ENCODE data around the gene C16orf95.

DNA sequence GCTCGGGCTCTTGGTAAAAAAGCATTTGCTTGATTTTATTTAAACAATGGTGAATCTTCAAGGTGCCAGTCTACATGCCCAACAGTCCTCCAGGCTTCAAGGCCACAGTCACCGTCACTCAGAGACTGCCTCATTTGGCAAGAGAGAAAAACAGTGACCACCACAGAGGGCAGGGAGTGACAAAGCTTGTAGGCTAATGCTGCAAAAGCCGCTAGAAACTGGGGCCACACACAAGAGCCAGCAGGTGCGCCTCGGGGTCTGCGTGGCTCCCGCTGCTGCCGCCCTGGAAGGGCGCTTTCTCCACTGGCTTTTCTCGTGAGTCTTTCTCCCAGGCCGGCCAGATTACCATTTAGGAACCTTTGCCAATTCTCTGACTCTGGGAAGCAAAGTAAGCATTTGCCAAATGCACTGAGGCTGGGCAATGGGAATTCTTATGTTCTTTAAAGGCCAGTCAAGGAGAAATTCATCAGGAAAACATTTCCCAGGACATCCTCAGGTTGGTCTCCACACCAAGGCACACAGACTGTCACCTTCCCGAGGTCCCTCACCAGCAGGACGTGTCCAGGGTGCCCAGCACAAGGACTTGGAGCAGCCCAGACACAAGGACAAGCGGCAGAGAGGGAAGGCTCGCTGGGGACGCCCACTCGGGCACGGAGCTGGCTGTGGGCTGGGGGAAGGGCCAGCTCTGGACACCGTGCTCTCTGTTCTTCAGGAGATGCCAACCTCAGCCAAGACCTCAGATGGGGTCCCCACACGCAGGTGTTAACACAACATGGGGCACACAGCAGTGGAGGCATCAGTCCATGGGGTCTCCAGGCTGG lies 12.5 kb upstream of the C16orf95 start:
- TF ChIP-seq TEAD4 (IDR thresholded peaks at IDR 0.05) (no peak), YY1 (IDR thresholded peaks at IDR 0.05; ENCODE audit: low read depth) (no peak), TCF12 (IDR thresholded peaks at IDR 0.05; ENCODE audit: low read depth) (no peak), CEBPB (IDR thresholded peaks at IDR 0.05) (no peak)
- TF ChIP-seq, protein P1, sequence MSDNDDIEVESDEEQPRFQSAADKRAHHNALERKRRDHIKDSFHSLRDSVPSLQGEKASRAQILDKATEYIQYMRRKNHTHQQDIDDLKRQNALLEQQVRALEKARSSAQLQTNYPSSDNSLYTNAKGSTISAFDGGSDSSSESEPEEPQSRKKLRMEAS (IDR thresholded peaks at IDR 0.05) = no peak

Data from Ishikawa (cell line).